Retinal pigment epithelial cell (primary cell): ENCODE data around the gene ADAMTS14.

Experiments
- DNase-seq: peaks from one replicate; pipeline ENCODE4 v3.0.0-alpha.2; 2010; ENCODE audit warnings: low read depth
- H3K4me3 ChIP-seq: 2 replicates; pipeline ENCODE4 v1.5.1; 2011; ENCODE audit warnings: mild to moderate bottlenecking, low read length, control low read depth, moderate library complexity
- TF ChIP-seq, protein P1 (sequence below): conservative IDR thresholded peaks from 2 replicates; pipeline ENCODE4 v1.5.1; 2011; ENCODE audit warnings: low read depth, low read length, control low read depth, inconsistent platforms

Gene ADAMTS14

DNA sequence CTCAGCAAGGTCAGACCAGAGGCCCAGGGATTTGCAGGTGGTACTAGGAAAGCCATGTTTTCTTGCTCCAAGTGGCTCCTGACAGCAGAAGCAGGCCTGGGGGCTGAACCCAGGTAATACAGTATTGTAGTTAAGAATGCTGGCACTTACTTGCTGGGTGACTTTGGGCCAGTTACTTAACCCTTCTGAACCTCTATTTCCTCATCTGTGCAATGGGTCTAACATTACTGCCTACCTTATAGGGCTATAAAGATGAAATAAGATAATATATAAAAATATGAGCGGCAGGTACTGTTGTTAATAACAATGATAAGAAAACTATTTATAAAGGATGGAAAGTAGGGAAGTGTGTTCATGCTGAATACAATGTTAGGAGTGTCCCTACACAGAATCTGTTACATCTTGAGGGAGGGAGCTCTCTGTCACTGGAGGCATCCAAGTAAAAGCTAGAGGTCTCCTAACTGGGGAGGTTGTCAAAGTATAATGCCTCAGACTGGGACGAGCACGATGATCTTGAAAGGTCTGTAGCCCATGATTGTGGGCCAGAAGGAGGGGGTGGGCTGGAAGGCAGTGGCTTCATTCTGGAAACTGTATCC is 26.9 kb downstream of the ADAMTS14 start:
- TF ChIP-seq, protein P1, sequence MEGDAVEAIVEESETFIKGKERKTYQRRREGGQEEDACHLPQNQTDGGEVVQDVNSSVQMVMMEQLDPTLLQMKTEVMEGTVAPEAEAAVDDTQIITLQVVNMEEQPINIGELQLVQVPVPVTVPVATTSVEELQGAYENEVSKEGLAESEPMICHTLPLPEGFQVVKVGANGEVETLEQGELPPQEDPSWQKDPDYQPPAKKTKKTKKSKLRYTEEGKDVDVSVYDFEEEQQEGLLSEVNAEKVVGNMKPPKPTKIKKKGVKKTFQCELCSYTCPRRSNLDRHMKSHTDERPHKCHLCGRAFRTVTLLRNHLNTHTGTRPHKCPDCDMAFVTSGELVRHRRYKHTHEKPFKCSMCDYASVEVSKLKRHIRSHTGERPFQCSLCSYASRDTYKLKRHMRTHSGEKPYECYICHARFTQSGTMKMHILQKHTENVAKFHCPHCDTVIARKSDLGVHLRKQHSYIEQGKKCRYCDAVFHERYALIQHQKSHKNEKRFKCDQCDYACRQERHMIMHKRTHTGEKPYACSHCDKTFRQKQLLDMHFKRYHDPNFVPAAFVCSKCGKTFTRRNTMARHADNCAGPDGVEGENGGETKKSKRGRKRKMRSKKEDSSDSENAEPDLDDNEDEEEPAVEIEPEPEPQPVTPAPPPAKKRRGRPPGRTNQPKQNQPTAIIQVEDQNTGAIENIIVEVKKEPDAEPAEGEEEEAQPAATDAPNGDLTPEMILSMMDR = no peak
- no peak for DNase-seq
- no peak overlapping the region for H3K4me3 ChIP-seq

GRCh38 chr10:70699659-70700174 is 27.4 kb downstream of the ADAMTS14 start:
- DNase-seq = no peak
- no peak overlapping the region for H3K4me3 ChIP-seq
- TF ChIP-seq, protein P1 = no peak

DNA sequence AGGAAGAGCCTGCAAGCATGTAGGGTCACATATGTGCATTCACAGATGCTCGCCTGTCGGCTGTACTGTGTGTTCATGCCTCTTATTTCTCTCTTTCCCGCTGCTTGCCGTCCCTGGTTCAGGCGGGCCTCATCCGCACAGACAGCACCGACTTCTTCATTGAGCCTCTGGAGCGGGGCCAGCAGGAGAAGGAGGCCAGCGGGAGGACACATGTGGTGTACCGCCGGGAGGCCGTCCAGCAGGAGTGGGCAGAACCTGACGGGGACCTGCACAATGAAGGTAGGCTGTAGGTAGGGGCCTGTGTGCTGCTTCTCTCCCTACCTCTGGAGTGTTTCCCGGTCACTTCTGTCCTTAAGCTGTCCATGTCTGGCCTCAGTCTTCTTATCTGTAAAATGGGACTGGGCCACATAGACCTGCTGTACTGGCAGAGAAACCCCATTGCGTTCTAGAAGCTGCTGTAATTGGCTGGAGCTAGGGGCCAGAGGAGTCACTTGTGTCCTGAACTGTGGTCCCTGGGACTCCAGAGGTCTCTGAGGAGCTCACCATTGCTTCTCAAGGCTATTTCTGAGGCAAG is 30.0 kb downstream of the ADAMTS14 start:
- H3K4me3 ChIP-seq = no peak overlapping the region
- TF ChIP-seq, protein P1 = no peak

DNA sequence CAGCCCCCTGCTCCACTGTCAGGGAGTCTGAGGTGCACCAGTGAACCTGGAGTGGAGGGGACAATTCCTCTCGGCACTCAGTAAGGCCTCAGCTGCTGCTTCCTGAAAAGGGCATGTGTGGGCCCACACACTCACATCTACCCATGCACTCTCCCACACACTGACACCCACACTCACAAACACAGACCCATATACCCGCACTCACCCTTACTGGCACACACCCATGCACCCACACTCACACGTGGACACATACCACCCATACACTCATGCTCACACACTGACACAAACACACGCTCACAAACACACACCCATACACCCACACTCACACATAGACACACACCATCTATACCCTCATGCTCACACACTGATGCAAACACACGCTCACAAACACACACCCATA is 31.9 kb downstream of the ADAMTS14 start:
- TF ChIP-seq, protein P1 = no peak

More for the DNA sequence above, 30.0 kb downstream of the ADAMTS14 start:
- DNase-seq = no peak

GRCh38 chr10:70705121-70705861 is 33.0 kb downstream of the ADAMTS14 start:
- DNase-seq = no peak
- TF ChIP-seq, protein P1 = no peak
- no peak overlapping the region for H3K4me3 ChIP-seq

More for the DNA sequence above, 31.9 kb downstream of the ADAMTS14 start:
- DNase-seq = no peak
- no peak overlapping the region for H3K4me3 ChIP-seq

- DNase-seq = no peak
- no peak overlapping the region for H3K4me3 ChIP-seq
- TF ChIP-seq, protein P1 = no peak
Measured at GRCh38 chr10:70711177-70711576, 38.9 kb downstream of the ADAMTS14 start.
